ENCODE measurements around the gene RERE.
A peak's percentile ranks its signal among the peaks of the same experiment; 100 is the strongest.

RERE gene

GRCh38 chr1:8714173-8714572 is 103.3 kb downstream of the RERE start:
- H3K4me3 ChIP-seq (ENCODE audit: control insufficient read depth, low read depth, low read length) = no peak overlapping the region
- TF ChIP-seq, protein P1, sequence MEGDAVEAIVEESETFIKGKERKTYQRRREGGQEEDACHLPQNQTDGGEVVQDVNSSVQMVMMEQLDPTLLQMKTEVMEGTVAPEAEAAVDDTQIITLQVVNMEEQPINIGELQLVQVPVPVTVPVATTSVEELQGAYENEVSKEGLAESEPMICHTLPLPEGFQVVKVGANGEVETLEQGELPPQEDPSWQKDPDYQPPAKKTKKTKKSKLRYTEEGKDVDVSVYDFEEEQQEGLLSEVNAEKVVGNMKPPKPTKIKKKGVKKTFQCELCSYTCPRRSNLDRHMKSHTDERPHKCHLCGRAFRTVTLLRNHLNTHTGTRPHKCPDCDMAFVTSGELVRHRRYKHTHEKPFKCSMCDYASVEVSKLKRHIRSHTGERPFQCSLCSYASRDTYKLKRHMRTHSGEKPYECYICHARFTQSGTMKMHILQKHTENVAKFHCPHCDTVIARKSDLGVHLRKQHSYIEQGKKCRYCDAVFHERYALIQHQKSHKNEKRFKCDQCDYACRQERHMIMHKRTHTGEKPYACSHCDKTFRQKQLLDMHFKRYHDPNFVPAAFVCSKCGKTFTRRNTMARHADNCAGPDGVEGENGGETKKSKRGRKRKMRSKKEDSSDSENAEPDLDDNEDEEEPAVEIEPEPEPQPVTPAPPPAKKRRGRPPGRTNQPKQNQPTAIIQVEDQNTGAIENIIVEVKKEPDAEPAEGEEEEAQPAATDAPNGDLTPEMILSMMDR (conservative IDR thresholded peaks at IDR 0.05; ENCODE audit: control insufficient read depth, insufficient read depth, low read depth, low read length) = no peak
- no peak for DNase-seq (ENCODE audit: low read depth)

GRCh38 chr1:8712413-8713231 is 104.8 kb downstream of the RERE start:
- DNase-seq (ENCODE audit: low read depth) = peak; percentile 94
- TF ChIP-seq, protein P1 (conservative IDR thresholded peaks at IDR 0.05; ENCODE audit: control insufficient read depth, insufficient read depth, low read depth, low read length) = no peak
- no peak overlapping the region for H3K4me3 ChIP-seq (ENCODE audit: control insufficient read depth, low read depth, low read length)

- TF ChIP-seq, protein P1 (conservative IDR thresholded peaks at IDR 0.05; ENCODE audit: control insufficient read depth, insufficient read depth, low read depth, low read length) = no peak
- no peak overlapping the region for H3K4me3 ChIP-seq (ENCODE audit: control insufficient read depth, low read depth, low read length)
- DNase-seq (ENCODE audit: low read depth) = no peak
Measured at GRCh38 chr1:8711873-8712412, 105.5 kb downstream of the RERE start.

GRCh38 chr1:8711151-8711550 is 106.3 kb downstream of the RERE start:
- no peak overlapping the region for H3K4me3 ChIP-seq (ENCODE audit: control insufficient read depth, low read depth, low read length)
- TF ChIP-seq, protein P1 (conservative IDR thresholded peaks at IDR 0.05; ENCODE audit: control insufficient read depth, insufficient read depth, low read depth, low read length) = no peak
- peak; percentile 36 for DNase-seq (ENCODE audit: low read depth)

DNA sequence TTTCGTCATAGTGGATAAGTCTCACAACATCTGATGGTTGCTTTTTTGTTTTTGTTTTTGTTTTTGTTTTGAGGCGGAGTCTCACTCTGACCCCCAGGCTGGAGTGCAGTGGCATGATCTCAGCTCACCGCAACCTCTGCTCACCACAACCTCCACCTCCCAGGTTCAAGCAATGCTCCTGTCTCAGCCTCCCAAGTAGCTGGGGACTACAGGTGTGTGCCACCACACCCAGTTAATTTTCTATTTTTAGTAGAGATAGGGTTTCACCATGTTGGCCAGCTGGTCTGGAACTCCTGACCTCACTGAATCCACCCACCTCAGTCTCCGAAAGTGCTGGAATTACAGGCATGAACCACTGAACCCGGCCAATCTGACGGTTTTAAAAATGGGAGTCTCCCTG is 109.2 kb downstream of the RERE start:
- TF ChIP-seq, protein P1 (conservative IDR thresholded peaks at IDR 0.05; ENCODE audit: control insufficient read depth, insufficient read depth, low read depth, low read length) = no peak

GRCh38 chr1:8706995-8707396 is 110.4 kb downstream of the RERE start:
- no peak for DNase-seq (ENCODE audit: low read depth)
- TF ChIP-seq, protein P1 (conservative IDR thresholded peaks at IDR 0.05; ENCODE audit: control insufficient read depth, insufficient read depth, low read depth, low read length) = no peak

More for the DNA sequence above, 109.2 kb downstream of the RERE start:
- no peak overlapping the region for H3K4me3 ChIP-seq (ENCODE audit: control insufficient read depth, low read depth, low read length)
- no peak for DNase-seq (ENCODE audit: low read depth)

More at GRCh38 chr1:8706995-8707396, 110.4 kb downstream of the RERE start:
- no peak overlapping the region for H3K4me3 ChIP-seq (ENCODE audit: control insufficient read depth, low read depth, low read length)
